AG10803 (cell line): ENCODE data around the gene CS.

Experiments used
- DNase-seq: peaks from one replicate; pipeline ENCODE4 v3.0.0; 2010; ENCODE audit warnings: low read depth
- H3K4me3 ChIP-seq: 2 replicates; pipeline ENCODE4 v1.5.1; 2011; ENCODE audit warnings: mild to moderate bottlenecking, low read length, control low read depth
- TF ChIP-seq, protein P1 (sequence below): conservative IDR thresholded peaks from 2 replicates; pipeline ENCODE4 v1.5.1; 2011; ENCODE audit warnings: mild to moderate bottlenecking, low read length, control low read depth, inconsistent platforms

The CS gene

DNA sequence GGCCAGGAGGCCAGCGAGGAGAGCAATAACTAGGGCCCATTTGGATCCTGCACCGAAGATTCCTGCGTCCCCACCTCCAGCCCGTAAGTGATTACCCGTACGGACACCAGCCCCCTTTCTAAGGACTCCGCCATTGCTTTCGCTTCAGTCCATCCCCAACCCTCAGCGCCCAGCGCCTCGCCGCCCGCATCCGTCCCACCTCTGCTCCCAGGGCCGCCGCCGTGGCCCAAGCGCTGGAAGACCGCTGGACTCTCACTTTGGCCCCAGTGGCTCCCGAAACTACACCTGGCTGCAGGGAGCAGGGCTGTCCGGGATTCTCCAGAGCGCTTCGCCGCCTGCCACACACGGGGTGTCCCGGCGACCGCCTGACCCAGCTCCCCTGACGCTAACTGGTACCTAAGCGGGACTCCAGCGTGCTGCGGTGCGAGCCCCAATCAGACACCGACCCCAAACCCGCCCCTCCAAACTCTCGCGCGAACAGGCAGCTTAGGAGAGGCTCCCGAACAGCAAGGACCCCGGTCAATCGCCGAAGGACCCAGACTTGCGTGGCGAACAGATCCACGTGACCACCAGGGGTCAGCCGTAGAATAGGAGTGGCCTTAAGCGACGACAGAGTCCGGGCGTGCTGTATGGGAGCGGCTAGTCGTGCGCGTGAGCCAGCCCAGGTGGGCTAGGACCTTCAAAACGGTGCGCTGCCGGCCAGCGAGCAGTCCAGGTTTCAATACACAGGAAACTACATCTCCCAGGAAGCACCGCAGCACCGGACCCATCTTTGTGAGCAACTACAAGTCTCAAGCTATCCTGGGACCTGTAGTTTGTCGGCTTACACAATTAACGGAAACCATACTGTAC, 15.7 kb upstream of the CS start, which contains the start of gene CNPY2:
CNPY2 (minus strand) TSS at position 367 of the 852 bp plus-strand sequence. CDS start 771 bp downstream, outside the sequence.
- TF ChIP-seq, protein P1, sequence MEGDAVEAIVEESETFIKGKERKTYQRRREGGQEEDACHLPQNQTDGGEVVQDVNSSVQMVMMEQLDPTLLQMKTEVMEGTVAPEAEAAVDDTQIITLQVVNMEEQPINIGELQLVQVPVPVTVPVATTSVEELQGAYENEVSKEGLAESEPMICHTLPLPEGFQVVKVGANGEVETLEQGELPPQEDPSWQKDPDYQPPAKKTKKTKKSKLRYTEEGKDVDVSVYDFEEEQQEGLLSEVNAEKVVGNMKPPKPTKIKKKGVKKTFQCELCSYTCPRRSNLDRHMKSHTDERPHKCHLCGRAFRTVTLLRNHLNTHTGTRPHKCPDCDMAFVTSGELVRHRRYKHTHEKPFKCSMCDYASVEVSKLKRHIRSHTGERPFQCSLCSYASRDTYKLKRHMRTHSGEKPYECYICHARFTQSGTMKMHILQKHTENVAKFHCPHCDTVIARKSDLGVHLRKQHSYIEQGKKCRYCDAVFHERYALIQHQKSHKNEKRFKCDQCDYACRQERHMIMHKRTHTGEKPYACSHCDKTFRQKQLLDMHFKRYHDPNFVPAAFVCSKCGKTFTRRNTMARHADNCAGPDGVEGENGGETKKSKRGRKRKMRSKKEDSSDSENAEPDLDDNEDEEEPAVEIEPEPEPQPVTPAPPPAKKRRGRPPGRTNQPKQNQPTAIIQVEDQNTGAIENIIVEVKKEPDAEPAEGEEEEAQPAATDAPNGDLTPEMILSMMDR: no peak; the same call in 1 of the 2 replicates
- H3K4me3 ChIP-seq: peak within 1 kb of the TSS; percentile 95
- peak; percentile 94 for DNase-seq

DNA sequence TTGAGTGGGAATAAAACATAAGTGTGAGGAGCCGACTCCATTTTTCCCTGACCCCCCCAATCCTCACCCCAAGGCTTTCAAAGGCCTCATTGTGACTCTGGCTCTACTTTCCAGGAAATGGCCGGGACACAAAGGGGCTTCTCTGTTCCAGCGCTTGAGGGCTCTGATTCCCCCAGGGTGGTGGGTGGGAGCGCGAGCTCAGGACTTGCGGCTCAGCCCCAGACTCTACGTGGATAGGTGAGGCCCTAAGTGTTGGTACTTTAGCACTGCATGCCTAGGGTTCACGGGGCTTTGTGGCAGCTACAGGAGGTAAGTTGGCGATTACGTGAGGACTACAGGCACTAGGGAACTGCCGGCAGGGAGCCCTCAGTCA, 15.1 kb upstream of the CS start:
- DNase-seq: no peak
- peak overlapping the region; percentile 95 for H3K4me3 ChIP-seq
- TF ChIP-seq, protein P1: no peak

DNA sequence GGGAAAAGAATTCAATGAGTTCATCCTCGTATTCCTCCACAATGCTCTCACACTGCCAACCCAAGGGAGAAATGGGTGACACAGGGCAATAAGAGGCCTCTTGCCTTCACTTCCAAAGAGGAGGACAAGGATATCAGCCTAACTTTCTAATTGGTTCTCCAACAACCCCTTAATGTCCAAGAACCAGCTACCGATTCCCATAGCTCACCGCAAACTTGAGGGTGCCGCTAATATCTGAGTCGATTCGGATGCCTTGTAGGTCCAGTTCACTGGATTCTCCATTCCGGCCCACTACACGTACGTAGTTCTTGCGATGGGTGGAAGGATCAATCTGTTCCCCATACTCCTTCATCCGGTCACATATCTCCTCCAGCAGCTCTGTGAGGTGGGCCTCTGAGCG, 10.9 kb upstream of the CS start:
- DNase-seq: no peak
- TF ChIP-seq, protein P1: no peak
- H3K4me3 ChIP-seq: no peak overlapping the region

DNA sequence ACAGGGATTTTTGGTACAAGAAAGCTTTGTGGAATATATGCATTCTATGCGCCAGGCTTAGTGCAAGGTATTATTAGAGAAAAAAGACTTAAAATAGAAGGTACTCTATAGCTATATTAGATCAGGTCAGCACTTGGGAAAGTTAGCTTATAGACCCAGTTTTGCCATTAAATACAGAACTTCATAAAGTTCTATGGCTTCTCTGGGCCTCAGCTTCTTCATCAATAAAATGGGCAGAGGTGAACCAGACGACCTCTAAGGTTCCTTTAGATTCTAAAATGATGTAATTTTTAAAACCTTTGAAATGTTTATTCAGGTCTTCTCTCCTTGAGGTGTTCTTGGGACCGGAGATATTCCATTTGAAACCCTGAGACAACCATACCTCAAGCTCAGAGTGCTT, 8.6 kb upstream of the CS start:
- H3K4me3 ChIP-seq: no peak overlapping the region
- TF ChIP-seq, protein P1: no peak
- no peak for DNase-seq

DNA sequence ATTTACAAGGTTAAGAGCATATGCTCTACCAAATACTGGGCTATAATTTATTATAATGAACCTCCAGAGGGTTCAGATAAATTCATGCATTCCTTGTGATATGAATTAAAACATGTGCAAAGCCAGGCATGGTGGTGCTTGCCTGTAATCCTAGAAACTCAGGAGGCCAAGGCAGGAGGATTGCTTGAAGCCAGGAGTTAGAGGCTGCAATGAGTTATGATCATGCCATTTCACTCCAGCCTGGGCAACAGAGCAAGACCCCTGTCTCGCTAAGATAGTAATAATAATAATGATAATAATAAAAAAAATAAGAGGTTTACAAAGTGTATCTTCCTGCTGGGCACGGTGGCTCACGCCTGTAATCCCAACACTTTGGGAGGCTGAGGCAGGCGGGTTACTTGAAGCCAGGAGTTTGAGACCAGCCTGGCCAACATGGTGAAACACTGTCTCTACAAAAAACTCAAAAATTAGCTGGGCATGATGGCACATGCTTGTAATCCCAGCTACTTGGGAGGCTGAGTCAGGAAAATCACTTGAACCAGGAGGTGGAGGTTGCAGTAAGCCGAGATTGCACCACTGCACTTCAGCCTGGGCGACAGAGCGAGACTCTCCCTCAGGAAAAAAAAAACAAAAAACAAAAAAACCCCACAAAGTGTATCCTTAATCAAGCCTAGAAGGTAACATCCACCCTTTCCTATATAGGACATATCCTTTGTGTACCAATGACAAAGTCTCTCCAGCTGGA, 7.3 kb upstream of the CS start:
- TF ChIP-seq, protein P1: no peak
- no peak overlapping the region for H3K4me3 ChIP-seq

DNA sequence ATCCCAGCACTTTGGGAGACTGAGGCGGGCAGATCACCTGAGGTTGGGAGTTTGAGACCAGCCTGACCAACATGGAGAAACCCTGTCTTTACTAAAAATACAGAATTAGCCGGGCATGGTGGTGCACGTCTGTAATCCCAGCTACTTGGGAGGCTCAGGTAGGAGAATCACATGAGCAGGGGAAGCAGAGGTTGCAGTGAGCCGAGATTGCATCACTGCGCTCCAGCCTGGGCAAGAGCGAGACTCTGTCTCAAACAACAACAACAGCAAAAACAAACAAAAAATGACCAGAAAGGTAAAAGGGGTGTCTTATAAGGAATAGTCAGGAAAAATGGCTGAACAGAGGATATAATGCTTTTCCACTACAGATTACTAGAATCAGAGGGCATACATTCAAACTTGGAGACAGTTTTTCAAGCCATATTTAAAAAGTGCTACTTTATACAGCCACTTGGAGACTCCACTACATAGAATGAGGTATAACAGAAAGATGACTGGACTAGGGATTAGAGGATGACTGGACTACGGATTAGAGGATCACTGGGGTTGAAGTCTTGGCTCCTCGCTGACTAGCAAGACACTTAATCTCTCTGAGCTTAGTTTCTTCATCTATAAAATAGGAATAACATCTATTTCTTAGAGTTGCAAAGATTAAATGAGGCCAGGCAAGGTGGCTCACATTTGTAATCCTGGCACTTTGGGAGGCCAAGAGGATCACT, 4.9 kb upstream of the CS start:
- H3K4me3 ChIP-seq: no peak overlapping the region
- TF ChIP-seq, protein P1: no peak
- no peak for DNase-seq

More for the DNA sequence above, 7.3 kb upstream of the CS start:
- DNase-seq: no peak
